GM23248 (cell line): ENCODE measurements around the gene CCHCR1. TPM values are rescaled to one million over a fixed set of nuclear protein-coding genes. Genes with fewer than 3 reads are reported as not detected.

ENCODE experiments used
- DNase-seq: peaks from one replicate; pipeline ENCODE4 v3.0.0-alpha.2; 2015
- H2AFZ ChIP-seq: fragments of 200-600 bp; sonication (generic); 2 replicates; pipeline ENCODE4 v1.6.1; 2016; ENCODE audit warnings: antibody characterized with exemption
- H3F3A ChIP-seq: fragments of 200-600 bp; sonication (generic); 2 replicates; pipeline ENCODE4 v1.6.1; 2016; ENCODE audit warnings: mild to moderate bottlenecking, antibody characterized with exemption, mixed run types; ENCODE audit not compliant: insufficient read depth
- H3K27ac ChIP-seq: fragments of 200-600 bp; sonication (generic); 2 replicates; pipeline ENCODE4 v1.5.1; 2016; ENCODE audit warnings: mild to moderate bottlenecking
- H3K27me3 ChIP-seq: fragments of 200-600 bp; sonication (generic); replicated peaks from 2 replicates; pipeline ENCODE4 v1.6.1; 2016; ENCODE audit warnings: mild to moderate bottlenecking; ENCODE audit not compliant: insufficient read depth
- H3K36me3 ChIP-seq: fragments of 200-600 bp; sonication (generic); 2 replicates; pipeline ENCODE4 v1.6.1; 2016; ENCODE audit warnings: low read depth, mild to moderate bottlenecking
- H3K4me1 ChIP-seq: fragments of 200-600 bp; sonication (generic); 2 replicates; pipeline ENCODE4 v1.6.1; 2016; ENCODE audit warnings: mild to moderate bottlenecking; ENCODE audit not compliant: insufficient read depth
- H3K4me2 ChIP-seq: fragments of 200-600 bp; sonication (generic); one replicate; pipeline ENCODE4 v1.6.1; 2016; ENCODE audit warnings: mild to moderate bottlenecking; ENCODE audit not compliant: unreplicated experiment
- H3K4me3 ChIP-seq: fragments of 200-600 bp; sonication (generic); 2 replicates; pipeline ENCODE4 v1.5.1; 2016; ENCODE audit warnings: mild to moderate bottlenecking
- H3K79me2 ChIP-seq: fragments of 200-600 bp; sonication (generic); 2 replicates; pipeline ENCODE4 v1.6.1; 2016; ENCODE audit warnings: mild to moderate bottlenecking; ENCODE audit not compliant: insufficient read depth
- H3K9ac ChIP-seq: fragments of 200-600 bp; sonication (generic); 2 replicates; pipeline ENCODE4 v1.6.1; 2016; ENCODE audit warnings: mild to moderate bottlenecking
- H3K9me2 ChIP-seq: fragments of 200-600 bp; sonication (generic); 2 replicates; pipeline ENCODE4 v1.6.1; 2016; ENCODE audit warnings: mixed run types, mild to moderate bottlenecking, moderate library complexity; ENCODE audit not compliant: insufficient read depth
- H3K9me3 ChIP-seq: fragments of 200-600 bp; sonication (generic); one replicate; pipeline ENCODE4 v1.6.1; 2017; ENCODE audit warnings: low read depth
- H4K20me1 ChIP-seq: fragments of 200-600 bp; sonication (generic); 2 replicates; pipeline ENCODE4 v1.6.0; 2016; ENCODE audit not compliant: insufficient read depth
- EZH2 ChIP-seq: fragments of 200-600 bp; sonication (generic); IDR thresholded peaks from 2 replicates; pipeline ENCODE4 v1.6.1; 2018; ENCODE audit warnings: antibody characterized with exemption, mild to moderate bottlenecking; ENCODE audit not compliant: insufficient read depth, poor library complexity, severe bottlenecking
- EZH2phosphoT487 ChIP-seq: fragments of 200-600 bp; sonication (generic); IDR thresholded peaks from 2 replicates; pipeline ENCODE4 v1.6.1; 2018; ENCODE audit warnings: antibody characterized with exemption, moderate library complexity, mild to moderate bottlenecking, low read depth; ENCODE audit not compliant: insufficient read depth
- WGBS, 2 experiments: methylation state at CpG; one replicate each; pipeline ENCODE4 v1.1.6; 2015 to 2017; ENCODE audit warnings: low lambda C conversion rate in 2 of 2, low coverage in 1 of 2; ENCODE audit errors: missing lambda C conversion rate in 2 of 2; 5-methylcytosine and 5-hydroxymethylcytosine counted together
- in situ Hi-C: fragments of 300-500 bp; cut with MboI; formaldehyde crosslinking; loops from 2 replicates; pipeline ENCODE4 v1.15.0; 2020
- polyA plus RNA-seq: library from polyadenylated mRNA; unstranded; fragments of >200 nt; fragmentation: Nextera tagmentation; extraction: Ambion mirVana; gene quantifications from 2 replicates; pipeline ENCODE4 v1.2.1, GENCODE V29; 2016
- total RNA-seq: library from RNA; depleted of rRNA; stranded (reverse); fragments of >200 nt; shearing (Covaris generic); gene quantifications from 2 replicates; pipeline ENCODE4 v1.2.3, GENCODE V29; 2014

Gene CCHCR1
- total and polyA plus RNA-seq, 2 experiments from 2014 or later = 13.2 to 13.5 TPM

DNA sequence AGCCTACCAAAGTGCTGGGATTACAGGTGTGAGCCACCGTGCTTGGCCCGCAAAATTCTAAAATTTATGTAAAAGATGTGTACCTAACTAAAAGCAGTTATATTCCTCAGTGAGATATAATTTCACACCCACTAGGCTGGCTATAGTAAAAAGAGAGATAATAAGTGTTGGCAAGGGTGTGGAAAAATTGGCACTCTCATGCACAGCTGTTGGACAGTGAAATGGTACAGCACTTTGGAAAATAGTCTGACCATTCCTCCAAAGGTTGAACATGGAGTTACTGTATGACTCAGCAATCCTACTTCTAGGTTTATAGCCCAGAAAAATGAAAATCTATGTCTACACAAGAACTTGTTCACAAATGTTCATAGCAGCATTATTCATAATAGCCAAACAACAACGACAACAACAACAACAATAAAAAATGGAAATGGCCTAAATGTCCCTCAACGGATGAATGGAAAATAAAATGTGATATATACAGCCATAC, 59.1 kb downstream of the CCHCR1 start:
- Histone ChIP-seq H3K4me3 (no peak overlapping the region), H3K79me2 (no peaks in the 10 kb centered on the region), H3K27ac (no peak overlapping the region), H3K9me3 (no peaks in the 10 kb centered on the region), H3K9ac (no peak overlapping the region), H4K20me1 (no peaks in the 10 kb centered on the region), H3F3A (no peaks in the 10 kb centered on the region), H3K4me2 (no peak overlapping the region), H2AFZ (no peak overlapping the region), H3K36me3 (no peaks in the 10 kb centered on the region), H3K27me3 (no peaks in the 10 kb centered on the region), H3K4me1 (peaks cover 4% of the 10 kb centered on the region; the same call in 1 of the 2 replicates), H3K9me2 (no peaks in the 10 kb centered on the region)
- TF ChIP-seq EZH2 (no peak), EZH2phosphoT487 (no peak)
- in situ Hi-C loops = loop anchor here (25.0 kb wide), 1 partner anchor 361 kb away; the partner anchor contains the start of genes FLOT1 and IER3
- DNase-seq = no peak
- 71% methylated on average over 4 of the region's 4 CpGs for WGBS, 2 experiments

GRCh38 chr6:31096656-31097055, 60.9 kb downstream of the CCHCR1 start:
- no peaks in the 10 kb centered on the region for H3K79me2 ChIP-seq
- no peak overlapping the region for H3K4me3 ChIP-seq
- H3K4me2 ChIP-seq = no peak overlapping the region
- no peak for DNase-seq
- no peak overlapping the region for H3K27ac ChIP-seq
- H3K9ac ChIP-seq = no peak overlapping the region
- H2AFZ ChIP-seq = no peak overlapping the region
- no peaks in the 10 kb centered on the region for H3K27me3 ChIP-seq
- in situ Hi-C loops = loop anchor here (25.0 kb wide), 1 partner anchor 359 kb away; the partner anchor contains the start of genes FLOT1 and IER3
- no peaks in the 10 kb centered on the region for H3F3A ChIP-seq
- no peaks in the 10 kb centered on the region for H4K20me1 ChIP-seq
- peaks cover 4% of the 10 kb centered on the region; the same call in 1 of the 2 replicates for H3K4me1 ChIP-seq
- WGBS, 2 experiments = 72 to 81% methylated on average over 5 of the region's 5 CpGs
- H3K9me2 ChIP-seq = no peaks in the 10 kb centered on the region
- H3K9me3 ChIP-seq = no peaks in the 10 kb centered on the region
- no peaks in the 10 kb centered on the region for H3K36me3 ChIP-seq
- TF ChIP-seq EZH2 = no peak
- TF ChIP-seq EZH2phosphoT487 = no peak

DNA sequence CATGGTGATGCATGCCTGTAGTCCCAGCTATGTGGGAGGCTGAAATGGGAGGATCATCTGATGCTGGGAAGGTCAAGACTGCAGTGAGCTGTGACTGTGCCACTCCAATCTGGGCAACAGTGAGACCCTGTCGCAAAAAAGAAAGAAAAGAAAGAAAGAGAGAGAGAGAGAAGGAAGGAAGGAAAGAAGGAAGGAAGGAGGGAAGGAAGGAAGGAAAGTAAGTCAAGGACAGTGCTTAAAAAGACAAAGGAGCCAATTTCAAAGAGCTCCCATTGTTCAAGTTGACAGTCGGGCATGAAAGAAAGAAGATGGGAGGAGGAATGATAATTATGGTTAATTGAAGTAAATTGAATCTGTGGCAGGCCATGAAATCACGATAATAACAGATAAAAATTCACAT, 61.4 kb downstream of the CCHCR1 start:
- no peak overlapping the region for H3K27ac ChIP-seq
- H3K4me2 ChIP-seq = no peak overlapping the region
- no peaks in the 10 kb centered on the region for H3K36me3 ChIP-seq
- no peaks in the 10 kb centered on the region for H3K27me3 ChIP-seq
- in situ Hi-C loops = loop anchor here (25.0 kb wide), 1 partner anchor 359 kb away; the partner anchor contains the start of genes FLOT1 and IER3
- no peaks in the 10 kb centered on the region for H3K79me2 ChIP-seq
- H2AFZ ChIP-seq = no peak overlapping the region
- H3K4me1 ChIP-seq = peaks cover 4% of the 10 kb centered on the region; the same call in 1 of the 2 replicates
- TF ChIP-seq EZH2phosphoT487 = no peak
- TF ChIP-seq EZH2 = no peak
- H4K20me1 ChIP-seq = no peaks in the 10 kb centered on the region
- H3K9ac ChIP-seq = no peak overlapping the region
- no peak for DNase-seq
- no peaks in the 10 kb centered on the region for H3K9me3 ChIP-seq
- 86 to 87% methylated on average over 3 of the region's 3 CpGs for WGBS, 2 experiments
- H3F3A ChIP-seq = no peaks in the 10 kb centered on the region
- H3K4me3 ChIP-seq = no peak overlapping the region
- no peaks in the 10 kb centered on the region for H3K9me2 ChIP-seq

- Histone ChIP-seq H3K9ac (no peak overlapping the region), H3K4me1 (peaks cover 4% of the 10 kb centered on the region; the same call in 1 of the 2 replicates), H2AFZ (no peak overlapping the region), H3K9me3 (no peaks in the 10 kb centered on the region), H3K27me3 (no peaks in the 10 kb centered on the region), H4K20me1 (no peaks in the 10 kb centered on the region), H3K4me2 (no peak overlapping the region), H3K27ac (no peak overlapping the region), H3K4me3 (no peak overlapping the region), H3F3A (no peaks in the 10 kb centered on the region), H3K79me2 (no peaks in the 10 kb centered on the region), H3K36me3 (no peaks in the 10 kb centered on the region), H3K9me2 (no peaks in the 10 kb centered on the region)
- in situ Hi-C loops = loop anchor here (25.0 kb wide), 1 partner anchor 357 kb away; the partner anchor contains the start of genes FLOT1 and IER3
- DNase-seq = peak; percentile 51
- TF ChIP-seq EZH2phosphoT487 = no peak
- no peak for TF ChIP-seq EZH2
- 51 to 53% methylated on average over 3 of the region's 3 CpGs for WGBS, 2 experiments
These were observed 63.2 kb downstream of the CCHCR1 start for GRCh38 chr6:31094389-31094881.
